Measurements from ENCODE around the gene PPP4R3B.
"Not testable (repeated sequence)": the region's sequence is repeated elsewhere in the genome, so short reads cannot be mapped to it uniquely, and the experiment has no call there.

Gene PPP4R3B

GRCh38 chr2:55616551-55617174 lies 759 bp downstream of the PPP4R3B start:
- Histone ChIP-seq H3K4me1 (ENCODE audit: control insufficient read depth, insufficient read depth, low read length, poor library complexity, severe bottlenecking) (no peaks in the 10 kb centered on the region), H3K36me3 (ENCODE audit: control insufficient read depth, insufficient read depth, low read length) (peaks cover 24% of the 10 kb centered on the region), H3K4me3 (ENCODE audit: extremely low read depth, insufficient read depth, low read length, poor library complexity, severe bottlenecking) (peak overlapping the region; percentile 92), H3K9me3 (ENCODE audit: control insufficient read depth, low read length) (no peaks in the 10 kb centered on the region), H3K27ac (ENCODE audit: low read depth, low read length, severe bottlenecking) (peak overlapping the region; percentile 94)
- 1% methylated on average over 18 to 19 of the region's 24 CpGs for WGBS, 2 experiments (ENCODE audit: insufficient coverage in 2 of 2)

GRCh38 chr2:55611997-55612396 lies 5.4 kb downstream of the PPP4R3B start:
- H3K4me3 ChIP-seq (ENCODE audit: extremely low read depth, insufficient read depth, low read length, poor library complexity, severe bottlenecking), result no peak overlapping the region
- no peaks in the 10 kb centered on the region for H3K9me3 ChIP-seq (ENCODE audit: control insufficient read depth, low read length)
- 100% methylated on average over 1 of the region's 1 CpG; no CpG with 5 or more reads in 1 of the 2 experiments for WGBS, 2 experiments (ENCODE audit: insufficient coverage in 2 of 2)
- no peaks in the 10 kb centered on the region for H3K4me1 ChIP-seq (ENCODE audit: control insufficient read depth, insufficient read depth, low read length, poor library complexity, severe bottlenecking)
- H3K36me3 ChIP-seq (ENCODE audit: control insufficient read depth, insufficient read depth, low read length), result peaks cover 28% of the 10 kb centered on the region
- H3K27ac ChIP-seq (ENCODE audit: low read depth, low read length, severe bottlenecking), result no peak overlapping the region

GRCh38 chr2:55610954-55611743 lies 6.3 kb downstream of the PPP4R3B start:
- Histone ChIP-seq H3K9me3 (ENCODE audit: control insufficient read depth, low read length) (no peaks in the 10 kb centered on the region), H3K4me3 (ENCODE audit: extremely low read depth, insufficient read depth, low read length, poor library complexity, severe bottlenecking) (no peak overlapping the region), H3K27ac (ENCODE audit: low read depth, low read length, severe bottlenecking) (no peak overlapping the region), H3K36me3 (ENCODE audit: control insufficient read depth, insufficient read depth, low read length) (peaks cover 28% of the 10 kb centered on the region), H3K4me1 (ENCODE audit: control insufficient read depth, insufficient read depth, low read length, poor library complexity, severe bottlenecking) (no peaks in the 10 kb centered on the region)
- no CpG with 5 or more reads among the region's 3 CpGs for WGBS, 2 experiments (ENCODE audit: insufficient coverage in 2 of 2)

GRCh38 chr2:55609938-55610578 lies 7.4 kb downstream of the PPP4R3B start:
- Histone ChIP-seq H3K27ac (ENCODE audit: low read depth, low read length, severe bottlenecking) (no peak overlapping the region), H3K9me3 (ENCODE audit: control insufficient read depth, low read length) (no peaks in the 10 kb centered on the region), H3K4me1 (ENCODE audit: control insufficient read depth, insufficient read depth, low read length, poor library complexity, severe bottlenecking) (no peaks in the 10 kb centered on the region), H3K4me3 (ENCODE audit: extremely low read depth, insufficient read depth, low read length, poor library complexity, severe bottlenecking) (no peak overlapping the region), H3K36me3 (ENCODE audit: control insufficient read depth, insufficient read depth, low read length) (peaks cover 28% of the 10 kb centered on the region)
- WGBS, 2 experiments (ENCODE audit: insufficient coverage in 2 of 2), result no CpG with 5 or more reads among the region's 1 CpG

- WGBS, 2 experiments (ENCODE audit: insufficient coverage in 2 of 2), result 83% methylated on average over 5 of the region's 8 CpGs
- Histone ChIP-seq H3K27ac (ENCODE audit: low read depth, low read length, severe bottlenecking) (no peak overlapping the region), H3K4me3 (ENCODE audit: extremely low read depth, insufficient read depth, low read length, poor library complexity, severe bottlenecking) (no peak overlapping the region), H3K9me3 (ENCODE audit: control insufficient read depth, low read length) (no peaks in the 10 kb centered on the region), H3K36me3 (ENCODE audit: control insufficient read depth, insufficient read depth, low read length) (peaks cover 28% of the 10 kb centered on the region), H3K4me1 (ENCODE audit: control insufficient read depth, insufficient read depth, low read length, poor library complexity, severe bottlenecking) (no peaks in the 10 kb centered on the region)
Measured at GRCh38 chr2:55609193-55609794, 8.1 kb downstream of the PPP4R3B start.

- Histone ChIP-seq H3K4me1 (ENCODE audit: control insufficient read depth, insufficient read depth, low read length, poor library complexity, severe bottlenecking) (no peaks in the 10 kb centered on the region), H3K27ac (ENCODE audit: low read depth, low read length, severe bottlenecking) (no peak overlapping the region), H3K4me3 (ENCODE audit: extremely low read depth, insufficient read depth, low read length, poor library complexity, severe bottlenecking) (no peak overlapping the region), H3K36me3 (ENCODE audit: control insufficient read depth, insufficient read depth, low read length) (peaks cover 25% of the 10 kb centered on the region), H3K9me3 (ENCODE audit: control insufficient read depth, low read length) (no peaks in the 10 kb centered on the region)
- WGBS, 2 experiments (ENCODE audit: insufficient coverage in 2 of 2), result 75 to 100% methylated on average over 1 of the region's 3 CpGs
Measured at GRCh38 chr2:55607717-55608116, 9.7 kb downstream of the PPP4R3B start.

- H3K36me3 ChIP-seq (ENCODE audit: control insufficient read depth, insufficient read depth, low read length), result peaks cover 21% of the 10 kb centered on the region
- no peaks in the 10 kb centered on the region for H3K4me1 ChIP-seq (ENCODE audit: control insufficient read depth, insufficient read depth, low read length, poor library complexity, severe bottlenecking)
- no CpG with 5 or more reads among the region's 1 CpG for WGBS, 2 experiments (ENCODE audit: insufficient coverage in 2 of 2)
- no peak overlapping the region for H3K4me3 ChIP-seq (ENCODE audit: extremely low read depth, insufficient read depth, low read length, poor library complexity, severe bottlenecking)
- no peaks in the 10 kb centered on the region for H3K9me3 ChIP-seq (ENCODE audit: control insufficient read depth, low read length)
- no peak overlapping the region for H3K27ac ChIP-seq (ENCODE audit: low read depth, low read length, severe bottlenecking)
Measured at GRCh38 chr2:55604027-55604565, 13.3 kb downstream of the PPP4R3B start.

GRCh38 chr2:55601849-55602248 lies 15.6 kb downstream of the PPP4R3B start:
- Histone ChIP-seq H3K4me3 (ENCODE audit: extremely low read depth, insufficient read depth, low read length, poor library complexity, severe bottlenecking) (no peak overlapping the region), H3K4me1 (ENCODE audit: control insufficient read depth, insufficient read depth, low read length, poor library complexity, severe bottlenecking) (no peaks in the 10 kb centered on the region), H3K27ac (ENCODE audit: low read depth, low read length, severe bottlenecking) (no peak overlapping the region), H3K36me3 (ENCODE audit: control insufficient read depth, insufficient read depth, low read length) (peaks cover 39% of the 10 kb centered on the region), H3K9me3 (ENCODE audit: control insufficient read depth, low read length) (no peaks in the 10 kb centered on the region)

GRCh38 chr2:55598056-55598795 lies 19.2 kb downstream of the PPP4R3B start:
- 92 to 95% methylated on average over 2 to 6 of the region's 11 CpGs for WGBS, 2 experiments (ENCODE audit: insufficient coverage in 2 of 2)
- Histone ChIP-seq H3K4me3 (ENCODE audit: extremely low read depth, insufficient read depth, low read length, poor library complexity, severe bottlenecking) (no peak overlapping the region), H3K27ac (ENCODE audit: low read depth, low read length, severe bottlenecking) (no peak overlapping the region), H3K4me1 (ENCODE audit: control insufficient read depth, insufficient read depth, low read length, poor library complexity, severe bottlenecking) (no peaks in the 10 kb centered on the region), H3K9me3 (ENCODE audit: control insufficient read depth, low read length) (no peaks in the 10 kb centered on the region), H3K36me3 (ENCODE audit: control insufficient read depth, insufficient read depth, low read length) (peaks cover 52% of the 10 kb centered on the region)

- not testable (repeated sequence) for H3K4me3 ChIP-seq (ENCODE audit: extremely low read depth, insufficient read depth, low read length, poor library complexity, severe bottlenecking); H3K4me1 ChIP-seq (ENCODE audit: control insufficient read depth, insufficient read depth, low read length, poor library complexity, severe bottlenecking)
- 93% methylated on average over 3 of the region's 6 CpGs; no CpG with 5 or more reads in 1 of the 2 experiments for WGBS, 2 experiments (ENCODE audit: insufficient coverage in 2 of 2)
Measured at GRCh38 chr2:55596795-55597194, 20.6 kb downstream of the PPP4R3B start.

More at GRCh38 chr2:55596795-55597194, 20.6 kb downstream of the PPP4R3B start:
- H3K36me3 ChIP-seq (ENCODE audit: control insufficient read depth, insufficient read depth, low read length), result peaks cover 42% of the 10 kb centered on the region
- not testable (repeated sequence) for H3K27ac ChIP-seq (ENCODE audit: low read depth, low read length, severe bottlenecking); H3K9me3 ChIP-seq (ENCODE audit: control insufficient read depth, low read length)
